NCI-H1092 treated with DMSO at 0.1 percent for 48 hours (cell line): ENCODE results near the gene GRID1.

ENCODE experiments used
- DNase-seq: peaks from one replicate; lab custom pipeline; 2025; lab: John Stamatoyannopoulos, UW

The GRID1 gene

GRCh38 chr10:86213148-86213547, 153.4 kb downstream of the GRID1 start:
- DNase-seq = no peak

- no peak for DNase-seq
Observed at GRCh38 chr10:86212391-86212700, 154.2 kb downstream of the GRID1 start.

- no peak for DNase-seq
Observed at GRCh38 chr10:86211691-86212390, 154.8 kb downstream of the GRID1 start.

GRCh38 chr10:86210416-86210815, 156.2 kb downstream of the GRID1 start:
- no peak for DNase-seq

- DNase-seq = no peak
Observed at GRCh38 chr10:86209726-86210125, 156.9 kb downstream of the GRID1 start.

GRCh38 chr10:86207226-86207625, 159.4 kb downstream of the GRID1 start:
- no peak for DNase-seq

- DNase-seq = no peak
Observed at GRCh38 chr10:86206240-86206579, 160.4 kb downstream of the GRID1 start.

GRCh38 chr10:86205306-86206239, 161.0 kb downstream of the GRID1 start:
- no peak for DNase-seq

- DNase-seq = no peak
Observed at GRCh38 chr10:86204421-86205305, 161.9 kb downstream of the GRID1 start.

- DNase-seq = no peak
Observed at GRCh38 chr10:86203162-86203905, 163.3 kb downstream of the GRID1 start.

- no peak for DNase-seq
Observed at GRCh38 chr10:86202226-86202735, 164.3 kb downstream of the GRID1 start.

- DNase-seq = no peak
Observed at GRCh38 chr10:86200867-86201266, 165.7 kb downstream of the GRID1 start.

- DNase-seq = no peak
Observed at GRCh38 chr10:86200269-86200668, 166.3 kb downstream of the GRID1 start.

- DNase-seq = no peak
Observed at GRCh38 chr10:86199041-86199440, 167.6 kb downstream of the GRID1 start.

- DNase-seq = no peak
Observed at GRCh38 chr10:86198271-86198670, 168.3 kb downstream of the GRID1 start.

- no peak for DNase-seq
Observed at GRCh38 chr10:86197166-86197790, 169.3 kb downstream of the GRID1 start.

- DNase-seq = no peak
Observed at GRCh38 chr10:86195521-86196157, 171.0 kb downstream of the GRID1 start.

- DNase-seq = no peak
Observed at GRCh38 chr10:86194684-86195083, 171.9 kb downstream of the GRID1 start.

- DNase-seq = no peak
Observed at GRCh38 chr10:86193841-86194240, 172.8 kb downstream of the GRID1 start.

- DNase-seq = no peak
Observed at GRCh38 chr10:86192691-86193090, 173.9 kb downstream of the GRID1 start.

- DNase-seq = no peak
Observed at GRCh38 chr10:86192147-86192546, 174.4 kb downstream of the GRID1 start.
